Activated CD8-positive, alpha-beta T cell treated with anti-CD3 and anti-CD28 coated beads, Interleukin-2, amount 10 ng/mL, durations not matched to agents 7 days and 5 days (primary cell): Measurements from ENCODE around the gene LRRC53. TPM values are rescaled to one million over a fixed set of nuclear protein-coding genes. Genes with fewer than 3 reads are reported as not detected.

ENCODE experiments used
- ATAC-seq: fragments of 150-1000 bp; cut with Tn5 transposase; one replicate; pipeline ENCODE4 v1.10.0; 2021; ENCODE audit warnings: moderate library complexity
- CTCF ChIA-PET: fragments of 350-600 bp; sonication (Branson Sonifier 250); formaldehyde crosslinking; loops from one replicate; lab custom pipeline; 2021; ENCODE audit warnings: antibody characterized with exemption; lab: Charles Lee
- POLR2A ChIA-PET: fragments of 350-600 bp; sonication (Branson Sonifier 250); formaldehyde crosslinking; loops from one replicate; lab custom pipeline; 2021; ENCODE audit warnings: antibody characterized with exemption; lab: Charles Lee
- DNase-seq: peaks from one replicate; pipeline ENCODE4 v3.0.0-alpha.2; 2020
- H3K27ac Mint-ChIP-seq: one replicate; pipeline ENCODE4 v1.8.0; 2021; ENCODE audit warnings: mild to moderate bottlenecking, mixed read lengths
- H3K27me3 Mint-ChIP-seq: one replicate; pipeline ENCODE4 v1.8.0; 2021; ENCODE audit warnings: low read depth, mixed read lengths
- H3K36me3 Mint-ChIP-seq: one replicate; pipeline ENCODE4 v1.8.0; 2021; ENCODE audit warnings: low read depth, mixed read lengths
- H3K4me1 Mint-ChIP-seq: one replicate; pipeline ENCODE4 v1.8.0; 2021; ENCODE audit warnings: low read depth, mixed read lengths
- H3K4me3 Mint-ChIP-seq: one replicate; pipeline ENCODE4 v1.8.0; 2021; ENCODE audit warnings: mild to moderate bottlenecking, mixed read lengths
- H3K9me3 Mint-ChIP-seq: one replicate; pipeline ENCODE4 v1.8.0; 2022; ENCODE audit warnings: mixed read lengths; ENCODE audit not compliant: insufficient read depth
- total RNA-seq, 2 experiments: library from RNA; stranded (reverse); gene quantifications; one replicate each; pipeline ENCODE4 v1.2.3, GENCODE V29; 2021

LRRC53 gene
- total RNA-seq, 2 experiments from 2014 or later: not detected

- ATAC-seq: no peak
- no peaks in the 10 kb centered on the region for H3K9me3 Mint-ChIP-seq
- H3K27ac Mint-ChIP-seq: no peak overlapping the region
- H3K27me3 Mint-ChIP-seq: peaks cover 2% of the 10 kb centered on the region
- ChIA-PET POLR2A (no interaction called here), CTCF (no interaction called here)
- H3K4me3 Mint-ChIP-seq: no peak overlapping the region
- no peak for DNase-seq
- H3K4me1 Mint-ChIP-seq: no peaks in the 10 kb centered on the region
- no peaks in the 10 kb centered on the region for H3K36me3 Mint-ChIP-seq
Measured at GRCh38 chr1:74522148-74522547, 9.7 kb upstream of the LRRC53 start.

GRCh38 chr1:74517599-74518051 lies 5.2 kb upstream of the LRRC53 start:
- POLR2A ChIA-PET: no interaction called here
- no peak for ATAC-seq
- H3K27me3 Mint-ChIP-seq: no peaks in the 10 kb centered on the region

GRCh38 chr1:74513411-74514300 lies 1.2 kb upstream of the LRRC53 start:
- Mint-ChIP-seq H3K4me3 (no peak overlapping the region), H3K9me3 (no peaks in the 10 kb centered on the region), H3K36me3 (no peaks in the 10 kb centered on the region), H3K27ac (no peak overlapping the region), H3K4me1 (no peaks in the 10 kb centered on the region), H3K27me3 (no peaks in the 10 kb centered on the region)
- ChIA-PET CTCF (interaction anchor here (1.1 kb wide), 1 partner anchor 10 kb away, joined by 4 read pairs; no protein-coding TSS in a partner anchor), POLR2A (no interaction called here)
- no peak for DNase-seq
- ATAC-seq: no peak

More at GRCh38 chr1:74517599-74518051, 5.2 kb upstream of the LRRC53 start:
- no peaks in the 10 kb centered on the region for H3K36me3 Mint-ChIP-seq
- H3K4me1 Mint-ChIP-seq: no peaks in the 10 kb centered on the region
- no peaks in the 10 kb centered on the region for H3K9me3 Mint-ChIP-seq
- no peak for DNase-seq
- CTCF ChIA-PET: no interaction called here
- H3K27ac Mint-ChIP-seq: no peak overlapping the region
- H3K4me3 Mint-ChIP-seq: no peak overlapping the region

GRCh38 chr1:74508449-74508848 lies 4.0 kb downstream of the LRRC53 start:
- Mint-ChIP-seq H3K27ac (no peak overlapping the region), H3K4me3 (no peak overlapping the region), H3K36me3 (no peaks in the 10 kb centered on the region), H3K27me3 (no peaks in the 10 kb centered on the region), H3K9me3 (no peaks in the 10 kb centered on the region), H3K4me1 (no peaks in the 10 kb centered on the region)
- ChIA-PET CTCF (no interaction called here), POLR2A (interaction anchor here (0.6 kb wide), 1 partner anchor 1743 kb away, joined by 3 read pairs; no protein-coding TSS in a partner anchor)
- DNase-seq (no peak), ATAC-seq (no peak)

- Mint-ChIP-seq H3K27ac (no peak overlapping the region), H3K4me3 (no peak overlapping the region), H3K9me3 (no peaks in the 10 kb centered on the region), H3K36me3 (no peaks in the 10 kb centered on the region), H3K4me1 (no peaks in the 10 kb centered on the region), H3K27me3 (no peaks in the 10 kb centered on the region)
- ATAC-seq: no peak
- no peak for DNase-seq
- CTCF ChIA-PET: no interaction called here
- POLR2A ChIA-PET: no interaction called here
Measured at GRCh38 chr1:74505928-74506710, 6.3 kb downstream of the LRRC53 start.

- ChIA-PET POLR2A (no interaction called here), CTCF (no interaction called here)
- H3K36me3 Mint-ChIP-seq: no peaks in the 10 kb centered on the region
- DNase-seq (no peak), ATAC-seq (no peak)
- H3K4me3 Mint-ChIP-seq: no peak overlapping the region
- no peak overlapping the region for H3K27ac Mint-ChIP-seq
- H3K9me3 Mint-ChIP-seq: no peaks in the 10 kb centered on the region
- no peaks in the 10 kb centered on the region for H3K4me1 Mint-ChIP-seq
- H3K27me3 Mint-ChIP-seq: no peaks in the 10 kb centered on the region
Measured at GRCh38 chr1:74504933-74505512, 7.4 kb downstream of the LRRC53 start.

- ChIA-PET POLR2A (no interaction called here), CTCF (interaction anchor here (0.7 to 1.2 kb wide), 7 partner anchors 9 to 185 kb away, joined by 3 to 4 read pairs (median 3); no protein-coding TSS in a partner anchor)
Measured at GRCh38 chr1:74504125-74504932, 8.1 kb downstream of the LRRC53 start.

GRCh38 chr1:74502858-74503257 lies 9.6 kb downstream of the LRRC53 start:
- DNase-seq: no peak
- Mint-ChIP-seq H3K36me3 (no peaks in the 10 kb centered on the region), H3K4me1 (no peaks in the 10 kb centered on the region), H3K27me3 (no peaks in the 10 kb centered on the region), H3K27ac (no peak overlapping the region), H3K4me3 (no peak overlapping the region), H3K9me3 (no peaks in the 10 kb centered on the region)
- ChIA-PET POLR2A (no interaction called here), CTCF (interaction anchor here (0.9 to 1.2 kb wide), 2 partner anchors 13 to 230 kb away, joined by 3 to 4 read pairs; partner anchors contain the start of genes CRYZ and TYW3)
- ATAC-seq: no peak

More at GRCh38 chr1:74504125-74504932, 8.1 kb downstream of the LRRC53 start:
- peak; percentile 53 for DNase-seq
- Mint-ChIP-seq H3K27me3 (no peaks in the 10 kb centered on the region), H3K4me1 (no peaks in the 10 kb centered on the region), H3K9me3 (no peaks in the 10 kb centered on the region), H3K27ac (no peak overlapping the region), H3K36me3 (no peaks in the 10 kb centered on the region), H3K4me3 (no peak overlapping the region)
- peak; percentile 64 for ATAC-seq

- Mint-ChIP-seq H3K4me3 (no peak overlapping the region), H3K27me3 (no peaks in the 10 kb centered on the region), H3K9me3 (no peaks in the 10 kb centered on the region), H3K27ac (no peak overlapping the region), H3K36me3 (no peaks in the 10 kb centered on the region), H3K4me1 (no peaks in the 10 kb centered on the region)
- ATAC-seq (no peak), DNase-seq (no peak)
- CTCF ChIA-PET: no interaction called here
- POLR2A ChIA-PET: no interaction called here
Measured at GRCh38 chr1:74502432-74502831, 10.0 kb downstream of the LRRC53 start.

GRCh38 chr1:74498901-74499300 lies 13.5 kb downstream of the LRRC53 start:
- Mint-ChIP-seq H3K36me3 (no peaks in the 10 kb centered on the region), H3K27me3 (no peaks in the 10 kb centered on the region), H3K4me3 (no peak overlapping the region), H3K9me3 (no peaks in the 10 kb centered on the region), H3K4me1 (no peaks in the 10 kb centered on the region), H3K27ac (no peak overlapping the region)
- DNase-seq (no peak), ATAC-seq (no peak)
- POLR2A ChIA-PET: no interaction called here
- CTCF ChIA-PET: no interaction called here

- ChIA-PET POLR2A (no interaction called here), CTCF (no interaction called here)
- Mint-ChIP-seq H3K27me3 (no peaks in the 10 kb centered on the region), H3K4me1 (no peaks in the 10 kb centered on the region), H3K36me3 (no peaks in the 10 kb centered on the region), H3K4me3 (no peak overlapping the region), H3K27ac (no peak overlapping the region), H3K9me3 (no peaks in the 10 kb centered on the region)
- DNase-seq (no peak), ATAC-seq (no peak)
Measured at GRCh38 chr1:74496669-74497068, 15.7 kb downstream of the LRRC53 start.
